SK-N-SH (cell line): Measurements from ENCODE around the gene MOB1A. TPM values are rescaled to one million over a fixed set of nuclear protein-coding genes. Genes with fewer than 3 reads are reported as not detected.

ENCODE experiments used
- CTCF ChIA-PET: fragments of 300-600, 350-600 bp; formaldehyde crosslinking; extraction: SDS; loops from one replicate; lab custom pipeline; 2021; lab: Yijun Ruan, JAX
- POLR2A ChIA-PET: fragments of 350-600 bp; sonication (Branson Sonifier 250); formaldehyde crosslinking; extraction: SDS; loops from one replicate; lab custom pipeline; 2020; ENCODE audit warnings: antibody characterized with exemption, inconsistent platforms; lab: Yijun Ruan, JAX
- DNase-seq: peaks from one replicate; pipeline ENCODE4 v3.0.0; 2012
- H2AFZ ChIP-seq: fragments of 200-600 bp; sonication (generic); 2 replicates; pipeline ENCODE4 v1.8.1; 2016; ENCODE audit warnings: antibody characterized with exemption, mild to moderate bottlenecking, low read depth
- H3F3A ChIP-seq: fragments of 200-600 bp; sonication (generic); replicated peaks from 2 replicates; pipeline ENCODE3; 2016; ENCODE audit warnings: antibody characterized with exemption, mild to moderate bottlenecking; ENCODE audit not compliant: insufficient read depth
- H3K27ac ChIP-seq, 2 experiments: fragments of 200-500 bp in 1 of 2; fragments of 200-600 bp in 1 of 2; sonication (Bioruptor generic) in 1 of 2; sonication (generic), shearing (Covaris generic) in 1 of 2; 2 replicates each; pipeline versions ENCODE4 v1.5.1 to v1.6.1; 2014 to 2016; ENCODE audit warnings: low read depth in 2 of 2, inconsistent platforms in 1 of 2, low read length in 1 of 2, mild to moderate bottlenecking in 1 of 2, mixed read lengths in 1 of 2
- H3K27me3 ChIP-seq: fragments of 200-600 bp; sonication (generic), shearing (Covaris generic); 2 replicates; pipeline ENCODE4 v1.6.1; 2016; ENCODE audit warnings: mixed run types; ENCODE audit not compliant: insufficient read depth
- H3K36me3 ChIP-seq, 2 experiments: fragments of 200-500 bp in 1 of 2; fragments of 200-600 bp in 1 of 2; sonication (Bioruptor generic) in 1 of 2; sonication (generic) in 1 of 2; replicated peaks in 1 of 2; 2 replicates each; pipeline versions ENCODE3 to v1.5.1; 2014 to 2016; ENCODE audit warnings: low read length in 1 of 2, mild to moderate bottlenecking in 1 of 2; ENCODE audit not compliant: insufficient read depth in 2 of 2, control insufficient read depth in 1 of 2
- H3K4me1 ChIP-seq, 2 experiments: fragments of 200-500 bp in 1 of 2; fragments of 200-600 bp in 1 of 2; sonication (Bioruptor generic) in 1 of 2; sonication (generic), shearing (Covaris generic) in 1 of 2; 2 replicates each; pipeline versions ENCODE4 v1.5.1 to v1.6.1; 2014 to 2016; ENCODE audit warnings: low read depth in 1 of 2, low read length in 1 of 2, mixed run types in 1 of 2; ENCODE audit not compliant: insufficient read depth in 2 of 2, control insufficient read depth in 1 of 2
- H3K4me2 ChIP-seq: fragments of 200-600 bp; sonication (generic), shearing (Covaris generic); 2 replicates; pipeline ENCODE4 v1.6.1; 2017; ENCODE audit warnings: mixed run types
- H3K4me3 ChIP-seq, 2 experiments: fragments of 200-500 bp in 1 of 2; fragments of 200-600 bp in 1 of 2; sonication (Bioruptor generic) in 1 of 2; sonication (generic), shearing (Covaris generic) in 1 of 2; 2 replicates each; pipeline versions ENCODE4 v1.5.1 to v1.8.1; 2014 to 2016; ENCODE audit warnings: low read depth in 2 of 2, inconsistent platforms in 1 of 2, low read length in 1 of 2, mild to moderate bottlenecking in 1 of 2, mixed read lengths in 1 of 2, moderate library complexity in 1 of 2
- H3K79me2 ChIP-seq: fragments of 200-600 bp; sonication (generic); 2 replicates; pipeline ENCODE4 v1.8.1; 2017; ENCODE audit warnings: mild to moderate bottlenecking; ENCODE audit not compliant: insufficient read depth
- H3K9ac ChIP-seq: fragments of 200-600 bp; sonication (generic); 2 replicates; pipeline ENCODE4 v1.6.1; 2017; ENCODE audit warnings: mixed run types
- H3K9me2 ChIP-seq: fragments of 200-600 bp; sonication (generic); 2 replicates; pipeline ENCODE4 v1.6.1; 2017; ENCODE audit warnings: mixed run types
- H3K9me3 ChIP-seq: fragments of 200-600 bp; sonication (generic); 2 replicates; pipeline ENCODE4 v1.6.1; 2017; ENCODE audit warnings: mixed run types, mild to moderate bottlenecking, moderate library complexity
- H4K20me1 ChIP-seq: fragments of 200-600 bp; sonication (generic); 2 replicates; pipeline ENCODE4 v1.6.1; 2017; ENCODE audit warnings: mild to moderate bottlenecking, mixed run types; ENCODE audit not compliant: insufficient read depth
- ELF1 ChIP-seq: IDR thresholded peaks from 2 replicates; pipeline ENCODE4 v1.4.0; 2012
- EP300 ChIP-seq, 2 experiments: IDR thresholded peaks; 2 replicates each; pipeline versions ENCODE4 v1.4.0 to v1.6.1; 2012; ENCODE audit warnings: borderline replicate concordance in 1 of 2, low read depth in 1 of 2, low read length in 1 of 2
- FOSL2 ChIP-seq: IDR thresholded peaks from 2 replicates; pipeline ENCODE4 v1.4.0; 2012; ENCODE audit warnings: low read depth, mild to moderate bottlenecking, moderate library complexity, borderline replicate concordance
- FOXM1 ChIP-seq: IDR thresholded peaks from 2 replicates; pipeline ENCODE4 v1.4.0; 2012; ENCODE audit warnings: low read depth, mild to moderate bottlenecking
- GATA2 ChIP-seq: sonication (generic); formaldehyde crosslinking; IDR thresholded peaks from 2 replicates; pipeline ENCODE4 v1.5.0; 2020; ENCODE audit warnings: mild to moderate bottlenecking, missing genetic modification reagents
- MXI1 ChIP-seq: IDR thresholded peaks from 2 replicates; pipeline ENCODE4 v1.6.1; 2012; ENCODE audit warnings: mild to moderate bottlenecking, low read depth, low read length, improper control_type of control experiment
- NFIC ChIP-seq: IDR thresholded peaks from 2 replicates; pipeline ENCODE4 v1.4.0; 2012; ENCODE audit warnings: borderline replicate concordance
- RCOR1 ChIP-seq: fragments of 150-350 bp; IDR thresholded peaks from 2 replicates; pipeline ENCODE4 v1.6.1; 2017; ENCODE audit warnings: antibody characterized with exemption, low read length
- RFX5 ChIP-seq: IDR thresholded peaks from 2 replicates; pipeline ENCODE4 v1.6.1; 2012; ENCODE audit warnings: mild to moderate bottlenecking, improper control_type of control experiment, low read length
- RXRA ChIP-seq: IDR thresholded peaks from 2 replicates; pipeline ENCODE4 v1.4.0; 2012; ENCODE audit warnings: low read depth, mild to moderate bottlenecking, borderline replicate concordance
- SIN3A ChIP-seq: IDR thresholded peaks from 2 replicates; pipeline ENCODE4 v1.6.1; 2012; ENCODE audit warnings: low read depth, mild to moderate bottlenecking, low read length, moderate library complexity, borderline replicate concordance
- TAF1 ChIP-seq: IDR thresholded peaks from 2 replicates; pipeline ENCODE4 v1.6.1; 2012; ENCODE audit warnings: low read depth, mild to moderate bottlenecking, low read length, moderate library complexity, borderline replicate concordance
- TEAD4 ChIP-seq: IDR thresholded peaks from 2 replicates; pipeline ENCODE4 v1.4.0; 2012; ENCODE audit warnings: mild to moderate bottlenecking, borderline replicate concordance; ENCODE audit not compliant: insufficient read depth
- WGBS: methylation state at CpG from one replicate; pipeline ENCODE4 v1.1.6; 2017; ENCODE audit warnings: low lambda C conversion rate; 5-methylcytosine and 5-hydroxymethylcytosine counted together
- polyA plus RNA-seq, 3 experiments: library from polyadenylated mRNA; depleted of rRNA; stranded (reverse); fragments of >200 nt; gene quantifications; 2 replicates each; pipeline ENCODE4 v1.2.3, GENCODE V29; 2012
- TF ChIP-seq, protein P1 (sequence below): IDR thresholded peaks from 2 replicates; pipeline ENCODE4 v1.4.0; 2012; ENCODE audit warnings: low read depth, borderline replicate concordance
- TF ChIP-seq, protein P2 (sequence below): fragments of 200-600 bp; sonication (generic); IDR thresholded peaks from 2 replicates; pipeline ENCODE4 v1.6.1; 2017; ENCODE audit warnings: antibody characterized with exemption, mild to moderate bottlenecking, moderate library complexity
- TF ChIP-seq, protein P3 (sequence below): fragments of 150-350 bp; IDR thresholded peaks from 2 replicates; pipeline ENCODE4 v1.6.1; 2017; ENCODE audit warnings: antibody characterized with exemption, low read length, low read depth, borderline replicate concordance

Gene MOB1A
- polyA plus RNA-seq, 1 of the 3 experiments (the other 2 are of a cell fraction) = 15.3 TPM

DNA sequence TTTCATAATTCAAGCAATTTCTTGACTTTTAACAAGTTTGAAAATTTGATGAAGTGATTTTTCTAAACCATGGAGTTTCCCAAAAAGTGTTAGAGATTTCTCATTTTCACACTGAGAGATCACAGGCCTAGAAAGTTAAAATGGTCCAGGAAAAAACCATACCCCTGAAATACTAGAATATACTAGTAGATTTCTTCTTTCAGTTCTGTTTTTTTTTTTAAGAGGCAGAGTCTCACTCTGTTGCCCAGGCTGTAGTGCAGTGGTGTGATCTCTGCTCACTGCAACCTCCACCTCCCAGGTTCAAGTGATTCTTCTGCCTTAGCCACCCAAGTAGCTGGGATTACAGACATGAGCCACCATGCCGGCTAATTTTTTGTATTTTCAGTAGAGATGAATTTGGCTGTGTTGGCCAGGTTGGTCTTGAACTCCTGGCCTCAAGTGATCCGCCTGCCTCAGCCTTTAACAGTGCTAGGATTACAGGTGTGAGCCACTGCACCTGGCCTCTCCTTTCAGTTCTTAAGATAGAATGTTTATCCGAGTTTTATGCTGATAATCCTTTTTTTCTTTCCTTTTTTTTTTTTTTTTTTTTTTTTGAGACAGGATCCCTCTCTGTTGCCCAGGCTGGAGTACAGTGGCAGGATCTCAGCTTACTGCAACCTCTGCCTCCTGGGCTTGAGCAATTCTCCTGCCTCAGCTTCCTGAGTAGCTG is 34.2 kb upstream of the MOB1A start (continued):
- TF ChIP-seq, protein P1, sequence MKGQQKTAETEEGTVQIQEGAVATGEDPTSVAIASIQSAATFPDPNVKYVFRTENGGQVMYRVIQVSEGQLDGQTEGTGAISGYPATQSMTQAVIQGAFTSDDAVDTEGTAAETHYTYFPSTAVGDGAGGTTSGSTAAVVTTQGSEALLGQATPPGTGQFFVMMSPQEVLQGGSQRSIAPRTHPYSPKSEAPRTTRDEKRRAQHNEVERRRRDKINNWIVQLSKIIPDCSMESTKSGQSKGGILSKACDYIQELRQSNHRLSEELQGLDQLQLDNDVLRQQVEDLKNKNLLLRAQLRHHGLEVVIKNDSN = no peak
- no peak for TF ChIP-seq MXI1
- TF ChIP-seq, protein P2, sequence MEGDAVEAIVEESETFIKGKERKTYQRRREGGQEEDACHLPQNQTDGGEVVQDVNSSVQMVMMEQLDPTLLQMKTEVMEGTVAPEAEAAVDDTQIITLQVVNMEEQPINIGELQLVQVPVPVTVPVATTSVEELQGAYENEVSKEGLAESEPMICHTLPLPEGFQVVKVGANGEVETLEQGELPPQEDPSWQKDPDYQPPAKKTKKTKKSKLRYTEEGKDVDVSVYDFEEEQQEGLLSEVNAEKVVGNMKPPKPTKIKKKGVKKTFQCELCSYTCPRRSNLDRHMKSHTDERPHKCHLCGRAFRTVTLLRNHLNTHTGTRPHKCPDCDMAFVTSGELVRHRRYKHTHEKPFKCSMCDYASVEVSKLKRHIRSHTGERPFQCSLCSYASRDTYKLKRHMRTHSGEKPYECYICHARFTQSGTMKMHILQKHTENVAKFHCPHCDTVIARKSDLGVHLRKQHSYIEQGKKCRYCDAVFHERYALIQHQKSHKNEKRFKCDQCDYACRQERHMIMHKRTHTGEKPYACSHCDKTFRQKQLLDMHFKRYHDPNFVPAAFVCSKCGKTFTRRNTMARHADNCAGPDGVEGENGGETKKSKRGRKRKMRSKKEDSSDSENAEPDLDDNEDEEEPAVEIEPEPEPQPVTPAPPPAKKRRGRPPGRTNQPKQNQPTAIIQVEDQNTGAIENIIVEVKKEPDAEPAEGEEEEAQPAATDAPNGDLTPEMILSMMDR = no peak
- no peak for TF ChIP-seq RCOR1

DNA sequence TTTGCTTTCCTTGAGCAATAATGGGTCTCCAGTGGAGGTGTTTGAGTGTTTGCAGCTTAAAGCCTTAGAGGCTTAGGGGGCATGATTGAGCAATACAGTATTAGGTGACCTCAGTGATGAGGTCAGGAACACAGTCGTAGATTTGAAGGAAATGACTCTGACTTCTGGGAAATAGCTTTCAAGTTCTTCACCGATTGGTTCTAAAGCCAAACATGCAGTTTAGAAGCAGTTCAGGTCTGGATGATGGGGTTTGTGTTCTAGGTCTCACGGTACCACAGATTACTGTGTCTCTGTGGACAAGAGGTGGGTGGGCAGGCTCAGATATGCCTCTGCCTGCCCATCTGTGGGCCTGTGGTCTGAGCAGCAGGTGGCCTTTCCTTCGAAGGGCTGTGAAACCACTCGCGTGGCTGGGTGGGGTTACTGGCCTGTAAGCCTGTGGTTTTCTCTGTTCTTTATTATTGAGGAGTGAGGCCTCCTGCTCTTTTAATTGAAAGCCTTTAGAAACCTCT is 27.6 kb upstream of the MOB1A start:
- H3K9me3 ChIP-seq = no peaks in the 10 kb centered on the region
- no peaks in the 10 kb centered on the region for H3K9me2 ChIP-seq
- peaks cover 81% of the 10 kb centered on the region for H3K79me2 ChIP-seq
- no peaks in the 10 kb centered on the region for H3K27me3 ChIP-seq
- no peak overlapping the region for H2AFZ ChIP-seq
- H3K4me1 ChIP-seq = peaks cover 0 to 12% of the 10 kb centered on the region in 2 experiments; a peak in 2 of 4 replicates
- peaks cover 77% of the 10 kb centered on the region for H4K20me1 ChIP-seq
- CTCF ChIA-PET = interaction anchor here (0.8 to 1.2 kb wide), 2 partner anchors 67 to 185 kb away, joined by 3 to 4 read pairs; no protein-coding TSS in a partner anchor
- H3K27ac ChIP-seq = no peak overlapping the region
- WGBS = 76% methylated on average over 6 of the region's 6 CpGs
- DNase-seq = no peak
- no peak overlapping the region for H3K4me3 ChIP-seq
- no peaks in the 10 kb centered on the region for H3F3A ChIP-seq
- H3K4me2 ChIP-seq = no peak overlapping the region
- peaks cover 15 to 59% of the 10 kb centered on the region in 2 experiments for H3K36me3 ChIP-seq
- TF ChIP-seq FOSL2 = no peak
- TF ChIP-seq FOXM1 = no peak
- TF ChIP-seq, protein P1 = no peak
- TF ChIP-seq TAF1 = no peak
- TF ChIP-seq ELF1 = no peak
- TF ChIP-seq EP300 (IDR thresholded peaks at IDR 0.05; ENCODE audit: borderline replicate concordance in 1 of 2, low read depth in 1 of 2, low read length in 1 of 2) = no peak
- no peak for TF ChIP-seq TEAD4
- no peak for TF ChIP-seq RXRA
- no peak for TF ChIP-seq GATA2
- TF ChIP-seq MXI1 = no peak
- no peak for TF ChIP-seq RFX5
- TF ChIP-seq SIN3A = no peak
- TF ChIP-seq, protein P3, sequence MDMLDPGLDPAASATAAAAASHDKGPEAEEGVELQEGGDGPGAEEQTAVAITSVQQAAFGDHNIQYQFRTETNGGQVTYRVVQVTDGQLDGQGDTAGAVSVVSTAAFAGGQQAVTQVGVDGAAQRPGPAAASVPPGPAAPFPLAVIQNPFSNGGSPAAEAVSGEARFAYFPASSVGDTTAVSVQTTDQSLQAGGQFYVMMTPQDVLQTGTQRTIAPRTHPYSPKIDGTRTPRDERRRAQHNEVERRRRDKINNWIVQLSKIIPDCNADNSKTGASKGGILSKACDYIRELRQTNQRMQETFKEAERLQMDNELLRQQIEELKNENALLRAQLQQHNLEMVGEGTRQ = no peak
- no peak for TF ChIP-seq NFIC
- TF ChIP-seq, all 33 proteins: peak for 0
- POLR2A ChIA-PET = interaction anchor here (0.6 kb wide), 1 partner anchor 214 kb away, joined by 3 read pairs; no protein-coding TSS in a partner anchor
- H3K9ac ChIP-seq = no peak overlapping the region
